CD4-positive, alpha-beta T cell treated with Interleukin-1 beta for 1 hour (primary cell): ENCODE data around the gene SLCO2B1.

Experiments
- DNase-seq, 2 donors: peaks; one replicate each; pipeline ENCODE4 v3.0.0-alpha.2; 2020 to 2022

Gene SLCO2B1

DNA sequence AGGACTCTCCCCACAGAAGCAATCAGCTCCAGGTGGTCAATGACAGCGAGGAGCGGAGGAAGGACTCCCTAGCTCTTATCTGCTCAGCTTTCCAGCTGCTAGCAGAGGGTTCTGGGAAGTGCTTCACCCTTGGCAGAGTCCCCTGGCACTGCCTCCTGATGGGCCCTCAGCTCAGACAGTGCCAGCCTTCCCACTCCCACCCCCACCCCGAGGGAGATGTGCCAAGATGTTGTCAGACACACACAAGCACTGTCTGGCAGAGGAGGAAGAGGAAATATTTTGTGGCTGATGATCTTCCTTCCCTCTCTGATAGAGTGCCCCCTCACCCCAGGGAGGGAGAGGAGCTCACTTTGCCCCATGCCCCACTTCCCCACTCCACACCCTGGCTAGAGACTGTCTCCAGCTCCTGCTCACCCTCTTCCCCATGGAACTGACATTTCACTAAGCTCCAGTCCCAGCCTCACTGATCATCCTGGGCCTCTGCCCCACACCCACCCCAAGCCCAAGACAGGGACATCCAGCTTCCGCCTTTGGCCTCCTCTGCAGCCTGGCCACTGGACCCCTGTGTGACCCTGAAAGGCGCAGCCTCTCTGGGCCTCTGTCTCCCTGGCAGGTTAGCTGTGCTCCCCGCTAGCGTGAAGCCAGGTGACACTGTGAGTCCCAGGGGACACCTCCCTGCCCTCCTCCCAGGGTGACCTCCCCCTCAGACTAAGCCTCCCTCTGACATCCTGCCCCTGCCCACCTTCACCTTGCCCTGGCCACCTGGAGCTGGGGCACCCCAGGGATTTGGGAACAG lies 44.5 kb downstream of the SLCO2B1 start:
- DNase-seq, result no peak

DNA sequence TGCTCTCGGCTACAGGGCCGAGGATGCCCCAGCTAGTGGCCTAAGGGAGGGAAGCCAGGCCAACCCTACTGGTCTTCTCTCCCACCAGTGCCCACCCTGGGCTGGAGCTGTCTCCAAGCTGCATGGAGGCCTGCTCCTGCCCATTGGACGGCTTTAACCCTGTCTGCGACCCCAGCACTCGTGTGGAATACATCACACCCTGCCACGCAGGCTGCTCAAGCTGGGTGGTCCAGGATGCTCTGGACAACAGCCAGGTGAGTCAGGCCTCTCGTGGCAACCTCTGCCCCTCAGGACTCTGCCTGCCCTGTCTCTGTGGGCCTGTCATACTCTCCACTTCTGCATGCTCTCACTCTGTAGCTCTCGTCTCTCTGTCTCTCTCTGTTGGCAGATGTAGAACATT lies 45.5 kb downstream of the SLCO2B1 start:
- no peak for DNase-seq

DNA sequence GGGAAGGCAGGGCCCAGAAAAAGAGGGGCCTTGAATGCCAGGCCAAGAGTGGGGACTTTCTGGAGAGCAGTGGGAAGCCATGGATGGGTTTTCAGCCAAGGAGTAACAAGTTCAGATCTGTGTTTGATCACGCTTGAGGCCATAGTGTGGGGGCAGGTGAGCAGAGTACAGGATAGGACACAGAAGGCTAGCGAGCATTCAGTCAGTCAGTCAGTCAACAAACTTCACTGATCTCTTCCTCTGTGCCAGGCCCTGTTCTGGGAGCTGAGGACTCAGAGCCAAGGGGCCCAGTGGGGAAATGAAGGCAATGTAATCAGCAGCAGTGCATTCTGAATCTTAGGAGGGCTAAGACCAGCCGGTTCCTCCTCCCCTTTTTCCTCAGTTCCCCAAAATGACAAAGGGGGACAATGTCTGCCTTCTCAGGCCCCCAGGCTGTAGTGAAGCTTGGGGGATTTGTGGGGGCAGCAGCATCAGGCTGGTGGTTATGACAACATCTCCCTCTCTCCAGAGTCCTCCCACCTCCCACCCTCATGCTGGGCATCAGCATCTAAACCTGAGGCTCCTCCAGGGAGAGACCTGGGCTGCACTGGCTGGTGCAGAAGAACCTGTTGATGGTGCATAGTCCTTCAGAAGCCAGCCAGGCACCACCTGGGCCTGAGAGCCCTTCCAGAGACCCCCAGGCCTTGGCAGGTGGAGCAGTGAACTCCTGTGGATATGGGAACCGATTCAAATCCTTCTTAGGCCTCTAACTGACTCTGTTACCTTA lies 46.8 kb downstream of the SLCO2B1 start:
- DNase-seq, result no peak

DNA sequence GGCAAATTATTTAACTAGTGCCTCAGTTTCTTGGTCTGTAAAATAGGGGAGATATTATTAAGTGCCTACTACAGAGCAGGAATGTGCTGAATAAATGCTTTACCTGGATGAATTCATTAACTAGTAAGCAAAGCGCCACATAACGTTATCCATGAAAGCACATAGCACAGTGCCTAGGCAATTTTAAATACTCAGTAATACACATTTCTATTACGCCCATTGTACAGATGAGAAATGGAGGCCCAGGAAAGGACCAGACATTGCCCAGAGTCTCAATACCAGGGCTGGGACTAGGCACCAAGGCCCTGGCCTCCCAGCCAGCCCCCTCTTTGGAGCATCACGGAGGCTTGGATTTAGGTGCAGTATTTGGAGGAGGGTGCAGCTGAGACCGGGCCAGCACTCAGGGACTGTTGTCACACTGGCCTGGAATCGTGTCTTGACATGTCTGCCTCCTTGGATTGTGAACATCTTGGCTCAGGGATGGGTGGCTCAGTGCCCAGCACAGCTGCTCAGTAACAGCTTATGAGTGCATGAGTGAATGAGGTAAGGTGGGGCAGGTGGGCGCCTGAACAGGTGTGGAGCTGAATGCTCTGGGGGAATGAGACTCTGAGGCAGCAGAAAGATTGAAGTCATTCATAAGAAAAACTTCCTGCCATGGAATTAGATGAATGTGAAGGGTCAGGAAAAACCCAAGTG lies 47.5 kb downstream of the SLCO2B1 start:
- DNase-seq, result no peak

DNA sequence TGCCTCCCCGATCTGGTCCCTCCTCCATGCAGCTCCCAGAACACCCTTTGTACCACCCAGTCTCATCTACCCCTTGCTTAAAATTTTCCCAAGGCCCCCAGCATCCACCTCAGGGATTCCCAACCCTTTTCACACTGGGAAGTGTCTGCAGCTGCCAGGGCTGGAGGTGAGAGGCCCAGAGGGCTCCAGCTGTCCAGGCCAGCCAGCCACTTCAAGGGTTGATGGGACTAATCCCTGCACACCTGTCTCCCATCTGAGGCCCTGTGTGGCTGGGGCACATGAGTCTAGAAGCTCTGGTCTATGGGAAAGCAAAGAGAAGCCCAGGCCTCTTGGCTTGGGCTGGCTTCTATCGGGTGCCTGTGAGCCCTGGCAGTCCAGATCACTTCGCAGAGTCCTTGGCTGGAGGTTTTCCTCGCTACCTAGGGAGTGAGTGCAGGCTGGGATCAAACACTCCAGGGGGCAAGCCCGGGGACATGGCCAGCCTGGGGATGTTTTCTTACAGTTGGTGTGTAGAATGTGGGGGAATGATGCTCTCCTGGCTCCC lies 48.6 kb downstream of the SLCO2B1 start:
- DNase-seq, result no peak

DNA sequence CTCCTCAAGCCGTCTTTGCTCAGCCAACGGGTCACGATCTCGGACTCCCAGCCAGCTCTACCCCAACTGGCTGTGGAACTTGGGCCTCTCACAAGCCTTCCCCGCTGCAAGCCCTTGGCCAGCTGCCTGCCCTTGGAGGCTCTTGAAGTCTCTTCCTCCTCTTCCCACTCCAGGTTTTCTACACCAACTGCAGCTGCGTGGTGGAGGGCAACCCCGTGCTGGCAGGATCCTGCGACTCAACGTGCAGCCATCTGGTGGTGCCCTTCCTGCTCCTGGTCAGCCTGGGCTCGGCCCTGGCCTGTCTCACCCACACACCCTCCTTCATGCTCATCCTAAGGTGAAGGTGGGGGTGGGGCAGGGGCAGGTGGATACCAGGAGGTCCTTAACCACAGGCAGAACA lies 49.1 kb downstream of the SLCO2B1 start:
- no peak for DNase-seq

DNA sequence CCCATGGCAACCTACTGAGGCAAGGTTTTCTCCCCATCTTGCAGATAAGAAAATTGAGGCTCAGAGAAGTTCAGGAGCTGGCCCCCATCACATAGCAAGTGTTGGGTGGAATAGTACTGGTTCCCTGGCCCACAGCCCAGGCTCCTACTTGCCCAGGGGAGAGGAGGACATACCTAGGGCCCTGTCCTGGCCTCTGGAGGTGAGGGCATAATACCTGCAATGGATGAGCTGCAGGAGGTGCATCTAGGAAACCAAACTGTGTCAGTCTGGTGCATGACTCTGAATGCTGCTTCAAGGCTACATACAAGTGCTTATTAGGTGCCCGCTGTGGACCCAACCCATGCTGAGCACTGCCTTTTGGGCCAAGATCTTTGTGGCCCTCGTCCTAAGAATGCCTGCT lies 49.6 kb downstream of the SLCO2B1 start:
- DNase-seq, result no peak

DNA sequence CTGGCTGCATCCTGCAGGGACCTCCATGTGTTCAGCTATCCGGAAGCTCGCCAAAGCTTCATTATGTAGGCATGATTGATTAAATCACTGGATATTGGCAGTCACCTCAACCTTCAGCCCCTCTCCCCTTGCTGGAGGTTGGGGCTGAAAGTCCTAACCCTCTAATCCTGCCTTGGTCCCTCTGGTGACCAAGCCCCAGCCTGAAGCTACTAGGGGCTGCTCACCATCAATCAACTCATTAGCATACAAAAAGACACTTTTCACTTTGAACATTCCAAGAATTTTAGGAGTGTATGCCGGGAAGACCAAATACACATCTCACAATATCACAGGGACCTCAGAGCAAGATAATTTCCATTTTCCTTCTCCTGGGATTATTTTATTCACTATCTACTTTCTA lies 50.9 kb downstream of the SLCO2B1 start:
- no peak for DNase-seq

DNA sequence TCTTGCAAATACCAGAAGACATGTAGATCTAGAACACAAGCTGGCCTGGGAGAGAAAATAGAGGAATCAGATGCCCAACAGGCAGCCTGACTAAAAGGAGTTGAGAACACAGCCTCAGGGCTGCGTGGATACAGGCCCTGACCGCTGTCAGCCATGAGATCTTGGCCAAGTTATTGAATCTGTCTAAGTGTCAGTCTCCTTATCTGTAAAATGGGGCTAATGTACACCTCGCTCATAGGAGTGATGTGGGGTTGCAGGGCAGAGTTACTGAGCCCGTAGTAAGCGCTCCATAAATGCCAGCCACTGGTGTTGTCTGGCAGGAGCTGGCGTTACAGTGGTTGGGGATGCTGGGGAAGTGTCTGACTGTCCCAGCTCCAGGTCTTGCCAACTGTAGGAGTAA lies 51.3 kb downstream of the SLCO2B1 start:
- DNase-seq, result no peak

DNA sequence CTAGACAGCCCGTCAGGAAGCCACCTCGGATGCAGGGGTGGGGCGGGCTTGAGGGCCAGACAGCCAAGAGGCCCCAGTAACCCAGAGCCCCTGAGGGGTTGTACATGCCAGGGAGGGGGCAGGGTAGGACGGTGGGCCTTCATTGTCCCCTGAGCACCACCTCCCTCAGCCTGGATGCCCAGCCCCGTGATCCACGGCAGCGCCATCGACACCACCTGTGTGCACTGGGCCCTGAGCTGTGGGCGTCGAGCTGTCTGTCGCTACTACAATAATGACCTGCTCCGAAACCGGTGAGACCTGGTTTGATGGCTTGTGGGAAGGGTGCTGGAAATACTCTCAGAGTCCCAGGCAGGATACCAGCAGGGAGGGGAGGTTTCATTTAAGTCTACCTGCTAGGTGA lies 52.2 kb downstream of the SLCO2B1 start:
- DNase-seq, result no peak

DNA sequence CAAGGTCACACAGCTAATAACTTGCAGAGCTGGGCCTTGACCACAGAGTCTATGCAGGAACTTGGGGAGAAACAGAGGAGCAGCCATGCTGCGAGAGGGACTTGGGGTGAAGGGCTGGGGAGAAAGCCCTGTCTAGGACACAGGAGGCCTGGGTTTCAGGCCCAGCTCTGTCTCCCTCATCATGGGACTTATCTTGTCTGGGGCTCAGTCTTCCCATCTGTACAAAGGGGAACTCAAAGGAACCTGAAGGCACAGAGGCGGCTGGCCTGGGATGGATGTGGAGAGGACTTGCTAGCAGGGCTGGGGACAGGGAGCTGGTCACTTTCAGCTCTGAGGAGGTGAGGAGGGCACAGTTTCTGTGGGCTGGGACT lies 52.7 kb downstream of the SLCO2B1 start:
- no peak for DNase-seq

DNA sequence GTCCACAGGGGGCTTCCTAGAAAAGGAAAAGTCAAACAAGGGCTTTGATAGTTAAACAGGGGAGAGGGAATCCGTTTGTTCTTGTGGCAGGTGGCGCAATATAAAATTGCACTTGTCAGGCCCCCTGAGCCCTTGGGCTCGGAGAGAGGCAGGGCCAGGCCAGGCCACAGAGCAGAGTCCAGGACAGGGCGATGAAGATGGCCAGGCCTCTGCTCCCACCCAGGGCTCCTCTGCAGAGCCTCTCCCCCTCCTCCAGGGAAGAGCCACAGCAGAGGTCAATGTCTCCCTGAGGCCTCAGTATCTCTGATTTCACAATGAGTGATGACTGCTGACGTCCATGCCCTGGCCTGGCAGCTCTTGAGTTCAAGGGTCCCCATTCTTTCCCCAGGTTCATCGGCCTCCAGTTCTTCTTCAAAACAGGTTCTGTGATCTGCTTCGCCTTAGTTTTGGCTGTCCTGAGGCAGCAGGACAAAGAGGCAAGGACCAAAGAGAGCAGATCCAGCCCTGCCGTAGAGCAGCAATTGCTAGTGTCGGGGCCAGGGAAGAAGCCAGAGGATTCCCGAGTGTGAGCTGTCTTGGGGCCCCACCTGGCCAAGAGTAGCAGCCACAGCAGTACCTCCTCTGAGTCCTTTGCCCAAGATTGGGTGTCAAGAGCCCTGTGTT lies 53.2 kb downstream of the SLCO2B1 start:
- no peak for DNase-seq

DNA sequence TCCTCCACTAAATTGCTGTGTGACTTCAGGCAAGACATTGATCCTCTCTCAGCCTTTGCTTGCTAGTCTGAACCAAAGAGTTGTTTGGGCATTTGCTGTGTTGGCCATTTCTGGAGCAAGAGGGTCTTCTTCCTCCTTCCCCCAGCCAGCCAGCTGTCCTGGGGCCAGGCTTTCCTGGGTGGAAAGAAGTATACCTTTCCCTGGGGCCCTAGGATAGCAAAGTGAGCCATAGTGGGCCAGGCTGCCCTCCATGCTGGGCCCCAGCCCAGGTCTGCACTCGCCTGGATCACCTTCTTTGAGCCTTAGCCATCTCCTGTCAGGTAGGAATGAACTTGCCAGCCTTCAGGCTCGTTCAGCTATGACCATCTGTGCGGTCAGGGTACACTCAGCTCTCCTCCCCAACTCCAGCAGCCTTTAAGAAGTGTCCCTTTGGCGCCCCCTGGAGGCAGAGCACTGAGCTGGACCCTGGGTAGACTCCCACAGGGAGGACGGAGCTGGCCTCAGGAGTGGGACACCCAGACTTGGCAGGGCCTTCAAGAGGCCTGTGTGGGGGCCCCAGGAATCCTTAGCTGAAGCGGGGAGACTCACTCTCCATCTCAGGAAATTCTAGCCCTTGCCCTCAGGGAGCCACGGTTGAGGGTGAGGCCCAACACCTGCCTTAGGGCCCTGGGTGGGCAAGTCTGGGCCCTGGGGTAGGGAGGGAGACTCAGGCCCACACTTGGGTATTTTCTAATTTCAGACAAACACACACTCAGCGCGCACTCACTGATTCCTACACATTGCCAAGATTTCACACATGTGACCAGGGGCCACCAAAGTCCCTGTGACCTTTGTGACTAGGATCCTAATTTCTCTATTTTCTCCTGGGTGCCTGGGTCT lies 54.0 kb downstream of the SLCO2B1 start:
- DNase-seq, result peak; percentile 74 to 79

DNA sequence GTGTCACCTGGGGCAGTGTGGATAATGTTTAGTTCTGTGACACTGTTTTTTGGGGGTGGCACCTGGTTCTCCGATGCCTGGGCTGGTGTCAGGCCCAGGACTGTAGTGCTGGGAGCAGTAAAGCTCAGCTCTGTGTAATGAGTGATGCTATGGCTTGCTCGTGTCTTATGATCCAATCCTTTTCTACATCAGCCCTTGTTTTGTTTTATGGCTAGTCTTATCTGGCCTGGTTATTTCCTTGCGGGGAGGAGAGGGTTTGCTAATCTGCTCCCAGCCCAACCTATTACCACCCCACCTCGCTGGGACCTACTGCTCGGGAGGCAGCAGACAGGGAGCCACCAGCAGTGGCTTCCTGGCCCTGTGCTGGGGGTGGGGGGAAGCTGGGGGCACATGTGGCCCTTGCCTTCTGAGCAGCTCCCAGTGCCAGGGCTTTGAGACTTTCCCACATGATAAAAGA lies 54.7 kb downstream of the SLCO2B1 start:
- no peak for DNase-seq

DNA sequence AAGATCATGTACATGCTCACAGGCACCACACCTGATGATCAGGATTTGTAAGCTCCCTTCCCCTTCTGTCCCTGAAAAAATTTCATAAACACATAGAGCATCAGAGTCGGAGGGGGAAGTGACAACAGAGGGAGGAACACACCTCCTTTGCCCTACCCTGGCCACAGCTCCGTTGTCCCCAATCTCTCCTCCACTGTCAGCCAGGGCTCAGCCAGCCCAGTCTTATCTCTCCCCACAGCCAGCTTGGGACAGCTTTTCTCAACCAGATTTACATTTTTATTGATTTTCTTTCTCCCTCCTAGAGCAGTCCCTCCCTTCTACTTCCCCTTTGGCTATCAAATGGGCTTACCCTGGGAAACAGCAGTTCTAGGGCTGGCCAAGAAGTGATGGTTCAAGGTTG lies 57.5 kb downstream of the SLCO2B1 start:
- DNase-seq, result no peak

DNA sequence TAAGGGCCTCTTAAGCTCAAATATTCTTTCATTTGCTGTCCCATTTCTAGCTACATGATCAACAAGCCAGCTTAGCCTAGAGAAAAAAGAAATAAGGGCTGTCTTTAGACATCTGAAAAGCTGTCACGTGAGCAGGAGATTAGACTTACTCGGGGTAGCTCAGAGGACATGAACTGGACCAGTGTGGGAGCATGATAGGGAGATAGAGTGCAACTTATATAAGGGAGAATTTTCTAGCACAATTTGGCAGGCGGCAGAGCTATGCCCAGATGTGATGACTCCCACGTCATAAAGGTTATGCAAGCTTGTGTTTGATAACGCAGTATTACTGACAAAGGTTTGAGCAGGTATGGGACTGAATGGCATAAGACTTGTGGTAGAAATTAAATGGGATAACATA lies 61.5 kb downstream of the SLCO2B1 start:
- DNase-seq, result no peak

DNA sequence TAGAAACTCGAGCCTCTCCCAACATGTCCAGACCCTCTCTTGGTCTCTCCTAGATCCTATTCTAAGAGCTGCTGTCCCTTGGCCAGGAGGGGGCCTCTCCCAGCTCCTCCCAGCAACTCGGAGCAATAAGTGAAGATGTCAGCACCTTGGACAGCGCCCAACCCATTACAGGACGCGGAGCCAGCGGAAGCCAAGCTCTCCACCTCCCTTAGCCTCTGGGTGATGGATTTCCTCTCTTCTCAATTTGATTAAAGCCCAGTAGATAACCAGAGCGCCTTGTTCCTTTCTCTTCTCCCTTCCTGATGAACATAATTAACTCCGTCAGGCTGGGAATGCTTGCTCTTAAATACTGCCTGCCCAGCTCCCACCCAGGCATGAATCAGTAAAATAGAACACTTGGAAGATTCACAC lies 63.5 kb downstream of the SLCO2B1 start:
- peak; percentile 50 to 67 for DNase-seq

DNA sequence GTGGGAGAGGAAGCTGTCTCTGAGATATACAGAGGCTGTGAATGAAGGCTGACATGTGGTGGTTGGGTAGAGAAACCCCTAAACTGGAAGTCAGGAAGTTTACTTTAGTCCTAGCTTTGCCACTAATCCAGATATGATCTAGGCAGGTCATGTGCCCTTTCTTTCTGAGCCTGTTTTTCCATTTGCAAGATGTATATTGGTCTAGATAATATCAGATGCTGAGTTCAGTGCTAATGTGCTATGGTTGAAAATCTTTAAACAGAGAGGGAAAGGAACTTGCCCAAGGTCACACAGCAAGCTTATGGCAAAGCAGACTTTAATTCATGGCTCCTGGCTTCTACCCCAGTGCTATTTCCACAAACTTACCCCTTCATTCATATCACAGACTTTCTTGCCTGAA lies 63.9 kb downstream of the SLCO2B1 start:
- DNase-seq, result no peak

DNA sequence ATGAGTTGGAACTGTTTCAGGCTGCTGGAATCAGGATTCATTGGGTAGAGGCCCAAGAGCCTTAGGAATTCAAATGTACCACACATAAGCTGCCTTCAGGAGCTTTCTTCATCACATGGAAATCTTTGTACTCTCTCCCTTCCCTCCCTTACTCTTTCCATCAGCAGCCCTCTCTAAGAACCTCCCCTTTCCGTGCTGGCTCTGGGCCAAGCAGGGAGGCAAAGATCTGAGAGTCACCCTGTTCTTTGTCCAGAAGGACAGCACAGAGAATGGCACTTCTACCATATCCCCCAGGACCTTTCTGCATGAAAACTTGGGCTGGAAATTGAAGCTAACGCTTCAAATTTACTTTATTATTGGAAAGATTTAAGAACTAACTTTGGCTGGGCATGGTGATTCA lies 69.0 kb downstream of the SLCO2B1 start:
- DNase-seq, result no peak

DNA sequence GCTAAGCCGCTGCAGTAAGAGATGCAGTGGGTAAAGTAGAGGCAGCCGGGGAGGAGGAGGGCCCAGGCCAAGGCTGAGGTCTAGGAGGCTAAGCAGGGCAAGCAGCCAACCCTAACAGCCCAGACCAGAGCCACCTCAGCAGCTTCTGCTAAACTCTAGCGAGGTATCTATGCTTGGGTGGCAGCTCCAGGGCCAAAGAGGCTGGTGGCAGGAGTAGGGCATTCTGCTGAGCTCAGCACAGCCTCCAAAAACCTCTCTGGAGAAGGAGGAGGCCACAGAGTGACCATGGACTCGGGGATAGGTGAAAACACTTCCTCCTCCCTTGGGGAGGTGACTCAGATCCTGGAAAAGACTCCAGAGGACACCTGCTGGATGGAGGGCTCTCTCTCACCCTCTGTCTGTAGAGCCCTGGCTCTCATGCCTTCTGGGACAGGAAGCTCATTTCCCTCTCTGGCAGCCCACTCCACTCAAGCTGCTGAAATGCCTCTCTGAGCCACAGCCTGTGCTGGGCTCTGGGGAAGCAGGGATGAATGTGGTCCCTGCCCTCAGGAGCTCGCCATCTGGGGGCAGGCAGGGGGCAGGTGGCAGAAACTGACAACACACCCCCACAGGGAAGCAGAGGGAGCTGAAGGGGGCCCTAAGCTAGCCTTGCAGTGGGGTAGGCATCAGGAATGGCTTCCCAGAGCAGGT lies 73.2 kb downstream of the SLCO2B1 start:
- DNase-seq, result no peak

DNA sequence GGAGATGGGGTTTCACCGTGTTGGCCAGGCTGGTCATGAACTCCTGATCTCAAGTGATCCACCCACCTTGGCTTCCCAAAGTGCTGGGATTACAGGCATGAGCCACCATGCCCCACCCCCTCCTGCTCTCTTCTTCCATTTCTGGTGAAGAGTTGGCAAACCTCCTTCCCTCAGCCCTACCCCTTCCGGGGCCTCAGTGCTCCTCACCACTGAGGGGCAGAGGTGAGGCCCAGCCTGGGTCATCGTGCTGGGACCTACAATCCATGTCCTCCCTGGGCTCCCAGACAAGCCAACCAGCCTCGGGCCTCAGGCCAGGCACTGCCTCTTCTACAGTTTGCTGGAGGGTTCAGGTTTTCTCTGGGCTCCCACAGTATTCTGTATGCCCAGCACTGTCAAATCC lies 74.9 kb downstream of the SLCO2B1 start:
- no peak for DNase-seq
